HG03025 (cell line): ENCODE measurements around the gene HADHA.
"Not testable (repeated sequence)": the region's sequence is repeated elsewhere in the genome, so short reads cannot be mapped to it uniquely, and the experiment has no call there.

Experiments
- ATAC-seq: cut with Tn5 transposase; IDR thresholded peaks from one replicate; pipeline ENCODE4 v1.9.1; 2021; ENCODE audit warnings: mild to moderate bottlenecking, moderate library complexity; ENCODE audit not compliant: unreplicated experiment, low FRiP score

HADHA gene

GRCh38 chr2:26177122-26177521 lies 67.3 kb downstream of the HADHA start:
- no peak for ATAC-seq

- ATAC-seq: no peak
Observed at GRCh38 chr2:26176279-26176615, 68.2 kb downstream of the HADHA start.

GRCh38 chr2:26175466-26176278 lies 68.8 kb downstream of the HADHA start:
- ATAC-seq: no peak

- ATAC-seq: no peak
Observed at GRCh38 chr2:26174691-26175465, 69.6 kb downstream of the HADHA start.

GRCh38 chr2:26173776-26174482 lies 70.5 kb downstream of the HADHA start:
- no peak for ATAC-seq

GRCh38 chr2:26172871-26173775 lies 71.3 kb downstream of the HADHA start, which contains the start of gene GAREM2:
Gene GAREM2, plus strand, starts transcription at chr2:26173088. Its CDS starts 133 bp downstream, at chr2:26173221.
- ATAC-seq: no peak

GRCh38 chr2:26172189-26172870 lies 72.1 kb downstream of the HADHA start:
- ATAC-seq: no peak

- ATAC-seq: no peak
Observed at GRCh38 chr2:26170795-26171194, 73.6 kb downstream of the HADHA start.

- ATAC-seq: no peak
Observed at GRCh38 chr2:26169681-26170414, 74.6 kb downstream of the HADHA start.

- ATAC-seq: no peak
Observed at GRCh38 chr2:26169226-26169625, 75.2 kb downstream of the HADHA start.

- no peak for ATAC-seq
Observed at GRCh38 chr2:26168785-26169184, 75.6 kb downstream of the HADHA start.

GRCh38 chr2:26166541-26166940 lies 77.9 kb downstream of the HADHA start:
- not testable (repeated sequence) for ATAC-seq

- ATAC-seq: no peak
Observed at GRCh38 chr2:26165403-26165802, 79.0 kb downstream of the HADHA start.

GRCh38 chr2:26164641-26165211 lies 79.7 kb downstream of the HADHA start:
- ATAC-seq: no peak

- ATAC-seq: no peak
Observed at GRCh38 chr2:26164231-26164630, 80.2 kb downstream of the HADHA start.

GRCh38 chr2:26162963-26163362 lies 81.5 kb downstream of the HADHA start:
- ATAC-seq: no peak

GRCh38 chr2:26161926-26162325 lies 82.5 kb downstream of the HADHA start:
- no peak for ATAC-seq

- no peak for ATAC-seq
Observed at GRCh38 chr2:26157580-26157979, 86.9 kb downstream of the HADHA start.

GRCh38 chr2:26150243-26150642 lies 94.2 kb downstream of the HADHA start:
- no peak for ATAC-seq
